Mesodermal cell (in vitro differentiated cells): ENCODE data around the gene RUNX2.

Experiments
- H3K27ac ChIP-seq: 2 replicates; pipeline ENCODE4 v1.7.0; 2013; ENCODE audit warnings: mild to moderate bottlenecking, low read depth, low read length, moderate library complexity; ENCODE audit not compliant: severe bottlenecking
- H3K36me3 ChIP-seq: 2 replicates; pipeline ENCODE4 v1.7.1; 2013; ENCODE audit warnings: mild to moderate bottlenecking, low read length, moderate library complexity; ENCODE audit not compliant: control insufficient read depth, insufficient read depth
- H3K4me1 ChIP-seq: one replicate; pipeline ENCODE4 v1.7.1; 2013; ENCODE audit warnings: mild to moderate bottlenecking, low read length; ENCODE audit not compliant: insufficient read depth, control insufficient read depth, poor library complexity, severe bottlenecking
- H3K4me3 ChIP-seq: 2 replicates; pipeline ENCODE4 v1.7.0; 2013; ENCODE audit warnings: low read length, control low read depth, mild to moderate bottlenecking; ENCODE audit not compliant: insufficient read depth, poor library complexity, severe bottlenecking; ENCODE audit errors: extremely low read depth
- H3K9me3 ChIP-seq: 2 replicates; pipeline ENCODE4 v1.7.1; 2013; ENCODE audit warnings: mild to moderate bottlenecking, low read length, moderate library complexity; ENCODE audit not compliant: control insufficient read depth
- WGBS, 2 experiments: methylation state at CpG; one replicate each; pipeline ENCODE4 v1.1.5; 2013; ENCODE audit warnings: missing lambda C conversion rate in 2 of 2; ENCODE audit not compliant: insufficient coverage in 2 of 2; 5-methylcytosine and 5-hydroxymethylcytosine counted together

RUNX2 gene

DNA sequence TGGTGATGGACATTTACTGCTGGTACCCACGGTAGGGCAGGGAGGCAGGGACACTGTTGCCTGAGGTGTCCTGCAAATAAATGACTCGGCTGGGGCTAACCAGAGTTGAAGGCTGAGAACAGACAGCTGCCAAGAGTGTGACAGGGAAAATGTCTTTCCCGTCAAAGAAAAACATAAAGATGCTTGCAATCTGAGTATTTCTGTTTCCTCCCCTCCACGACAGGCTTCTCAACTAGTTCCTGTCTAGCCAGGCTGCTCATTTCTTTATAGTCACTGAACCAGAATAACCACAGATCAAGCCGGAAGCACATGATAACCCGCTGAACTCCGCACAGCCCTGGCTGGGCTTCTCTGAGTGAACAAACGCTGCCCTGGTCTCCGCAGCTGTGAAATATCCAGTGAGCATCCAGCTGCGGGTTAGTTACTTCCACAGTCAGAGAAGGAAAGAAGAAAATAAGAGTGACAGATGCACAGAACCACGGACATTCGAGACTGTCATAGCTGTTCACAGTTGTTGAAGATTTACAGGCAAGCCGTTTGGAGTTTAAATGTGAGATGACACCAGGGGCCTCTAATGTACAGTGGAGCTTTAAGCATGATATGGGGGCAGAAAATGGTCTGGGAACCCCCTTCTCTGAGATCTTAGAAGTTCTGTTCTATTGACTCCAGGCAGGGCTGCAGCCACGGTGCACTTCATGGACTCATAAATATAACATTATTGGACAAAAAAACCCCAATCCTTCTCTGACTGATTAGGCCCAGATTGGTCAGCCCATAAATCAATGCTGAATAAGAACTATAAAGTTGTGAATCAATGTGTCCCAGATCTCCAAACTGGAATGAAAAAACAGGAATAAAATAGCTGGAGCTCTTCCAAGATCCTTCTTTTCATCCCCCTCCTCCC lies 349.5 kb downstream of the RUNX2 start:
- Histone ChIP-seq H3K4me3 (no peak overlapping the region), H3K27ac (no peak overlapping the region), H3K9me3 (peaks cover 12% of the 10 kb centered on the region), H3K36me3 (no peaks in the 10 kb centered on the region), H3K4me1 (no peaks in the 10 kb centered on the region)
- 87 to 89% methylated on average over 12 to 13 of the region's 14 CpGs for whole genome bisulfite sequencing, 2 experiments

GRCh38 chr6:45678285-45678607 lies 350.1 kb downstream of the RUNX2 start:
- Histone ChIP-seq H3K4me1 (no peaks in the 10 kb centered on the region), H3K4me3 (no peak overlapping the region), H3K36me3 (no peaks in the 10 kb centered on the region), H3K9me3 (peaks cover 12% of the 10 kb centered on the region), H3K27ac (no peak overlapping the region)
- 89 to 91% methylated on average over 3 to 4 of the region's 5 CpGs for WGBS, 2 experiments

DNA sequence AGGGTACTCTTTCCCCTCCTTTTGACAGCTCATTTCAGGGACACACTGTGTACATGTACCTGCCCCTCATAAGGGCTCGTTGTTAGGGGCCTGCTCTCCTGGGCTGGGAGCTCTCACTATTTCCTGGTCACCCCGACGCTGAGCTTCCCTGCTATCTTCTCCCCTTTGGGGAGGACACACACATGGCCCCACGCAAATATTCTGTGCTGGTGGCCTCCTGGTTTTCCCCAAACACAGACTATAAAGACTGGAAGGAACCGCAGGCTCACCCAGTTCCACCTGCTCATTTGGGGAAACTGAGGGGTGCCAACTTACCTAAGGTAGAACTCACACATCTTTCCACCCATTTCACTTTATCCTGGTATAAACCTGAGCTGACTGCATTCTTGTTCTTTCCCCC lies 351.0 kb downstream of the RUNX2 start:
- Histone ChIP-seq H3K4me1 (no peaks in the 10 kb centered on the region), H3K36me3 (no peaks in the 10 kb centered on the region), H3K27ac (no peak overlapping the region), H3K4me3 (no peak overlapping the region), H3K9me3 (peaks cover 12% of the 10 kb centered on the region)
- 100% methylated on average over 2 to 4 of the region's 5 CpGs for WGBS, 2 experiments

DNA sequence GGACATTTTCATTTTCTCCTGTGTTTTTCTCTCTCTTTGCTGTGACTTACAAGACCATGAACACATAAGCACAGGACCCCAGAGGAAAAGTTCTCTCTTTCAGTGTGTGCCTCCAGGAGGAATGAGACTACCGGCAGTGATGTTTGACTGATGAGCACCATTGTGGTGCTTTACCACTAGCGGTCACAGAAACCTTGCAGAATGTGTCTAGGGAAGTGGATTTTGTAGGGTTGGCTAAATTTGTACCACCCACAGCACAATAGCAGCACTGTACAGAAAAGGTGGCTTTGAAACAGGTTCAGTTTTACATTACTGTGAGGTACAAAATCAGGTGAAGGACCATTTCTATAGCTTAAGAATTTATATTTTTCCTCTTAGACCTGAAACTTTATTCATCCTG lies 351.5 kb downstream of the RUNX2 start:
- H3K4me1 ChIP-seq, result no peaks in the 10 kb centered on the region
- no peak overlapping the region for H3K27ac ChIP-seq
- WGBS, 2 experiments, result 70% methylated on average over 2 of the region's 2 CpGs; no CpG with 5 or more reads in 1 of the 2 experiments
- no peaks in the 10 kb centered on the region for H3K36me3 ChIP-seq
- no peak overlapping the region for H3K4me3 ChIP-seq
- H3K9me3 ChIP-seq, result peaks cover 12% of the 10 kb centered on the region

GRCh38 chr6:45681860-45682511 lies 353.9 kb downstream of the RUNX2 start:
- Histone ChIP-seq H3K4me3 (no peak overlapping the region), H3K36me3 (no peaks in the 10 kb centered on the region), H3K27ac (no peak overlapping the region), H3K9me3 (peaks cover 12% of the 10 kb centered on the region), H3K4me1 (no peaks in the 10 kb centered on the region)
- WGBS, 2 experiments, result 73 to 100% methylated on average over 1 to 2 of the region's 4 CpGs

- no peak overlapping the region for H3K27ac ChIP-seq
- no peak overlapping the region for H3K4me3 ChIP-seq
- no peaks in the 10 kb centered on the region for H3K4me1 ChIP-seq
- no peaks in the 10 kb centered on the region for H3K36me3 ChIP-seq
- H3K9me3 ChIP-seq, result peaks cover 12% of the 10 kb centered on the region
Observed at GRCh38 chr6:45684476-45684875, 356.3 kb downstream of the RUNX2 start.

- Histone ChIP-seq H3K9me3 (peaks cover 12% of the 10 kb centered on the region), H3K27ac (no peak overlapping the region), H3K36me3 (no peaks in the 10 kb centered on the region), H3K4me1 (no peaks in the 10 kb centered on the region), H3K4me3 (no peak overlapping the region)
Observed at GRCh38 chr6:45685076-45685475, 356.9 kb downstream of the RUNX2 start.

DNA sequence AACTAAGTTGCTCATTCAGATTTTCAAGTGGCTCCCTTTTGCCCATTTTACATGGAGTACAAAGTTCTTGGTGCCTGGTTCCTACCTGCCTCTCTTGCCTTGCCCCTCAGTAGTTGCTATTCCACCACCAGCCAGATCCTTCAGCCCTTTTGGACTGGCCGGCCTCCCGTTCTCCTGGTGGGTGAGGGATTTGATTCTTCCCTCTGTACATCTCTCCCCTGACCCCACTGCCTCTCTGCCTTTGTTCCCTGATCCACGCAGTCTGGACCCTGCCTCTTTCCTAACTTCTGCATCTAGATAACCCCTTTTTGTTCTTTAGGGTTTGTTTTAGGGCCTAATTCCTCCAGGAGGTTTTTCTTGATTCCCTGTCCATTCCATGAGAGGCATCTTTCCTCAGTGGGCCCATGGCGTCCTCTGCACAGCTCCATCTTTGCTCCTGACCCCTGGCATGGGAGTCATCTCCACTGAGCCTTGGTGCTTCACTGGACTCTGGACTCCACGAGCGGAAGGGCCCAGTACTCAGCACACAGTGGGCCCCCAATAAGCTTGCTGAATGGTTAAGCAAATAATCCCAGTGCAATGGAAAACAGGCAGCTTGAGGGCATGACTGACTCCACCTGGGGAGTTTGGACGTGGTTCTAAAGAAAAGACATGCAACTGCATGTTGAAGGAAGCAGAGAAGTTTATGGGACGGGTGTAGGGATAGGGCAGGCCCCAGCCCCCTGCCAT lies 358.9 kb downstream of the RUNX2 start:
- Histone ChIP-seq H3K4me3 (no peak overlapping the region), H3K4me1 (no peaks in the 10 kb centered on the region), H3K9me3 (peaks cover 3% of the 10 kb centered on the region), H3K27ac (no peak overlapping the region), H3K36me3 (no peaks in the 10 kb centered on the region)
- 92 to 95% methylated on average over 5 to 6 of the region's 8 CpGs for WGBS, 2 experiments

DNA sequence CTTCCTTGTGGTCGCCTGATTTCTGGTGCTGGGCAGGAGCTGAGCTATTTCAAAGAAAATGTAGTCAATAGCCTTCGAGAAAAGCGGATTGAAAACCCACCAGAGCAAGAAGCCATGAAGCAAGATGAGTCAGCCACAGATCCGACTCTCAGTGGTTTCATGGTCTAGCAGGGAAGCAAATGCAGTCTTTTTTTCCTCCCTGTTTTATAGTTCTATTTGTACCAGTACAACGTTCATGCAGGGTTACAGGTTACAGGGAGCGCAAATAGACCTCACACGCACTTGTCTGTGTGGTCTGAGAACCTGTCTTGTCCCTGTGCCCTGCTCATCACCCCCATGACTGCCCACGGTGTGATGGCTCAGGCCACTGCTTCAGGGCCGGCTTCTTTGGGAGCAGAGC lies 359.4 kb downstream of the RUNX2 start:
- H3K4me3 ChIP-seq, result no peak overlapping the region
- H3K9me3 ChIP-seq, result no peaks in the 10 kb centered on the region
- 89 to 92% methylated on average over 7 to 8 of the region's 9 CpGs for WGBS, 2 experiments
- H3K27ac ChIP-seq, result no peak overlapping the region
- H3K4me1 ChIP-seq, result no peaks in the 10 kb centered on the region
- no peaks in the 10 kb centered on the region for H3K36me3 ChIP-seq

- H3K36me3 ChIP-seq, result no peaks in the 10 kb centered on the region
- H3K4me3 ChIP-seq, result no peak overlapping the region
- no peaks in the 10 kb centered on the region for H3K9me3 ChIP-seq
- WGBS, 2 experiments, result no CpG with 5 or more reads among the region's 1 CpG
- no peaks in the 10 kb centered on the region for H3K4me1 ChIP-seq
- H3K27ac ChIP-seq, result no peak overlapping the region
Observed at GRCh38 chr6:45688180-45688579, 360.1 kb downstream of the RUNX2 start.
